Small intestine (tissue), 7 donors: ENCODE measurements around the gene WDR48. TPM values are rescaled to one million over a fixed set of nuclear protein-coding genes. Genes with fewer than 3 reads are reported as not detected.
"Not testable (repeated sequence)": the region's sequence is repeated elsewhere in the genome, so short reads cannot be mapped to it uniquely, and the experiment has no call there.

Experiments used
- DNase-seq, 2 donors: peaks; one replicate each; pipeline versions ENCODE4 v3.0.0 to v3.0.0-alpha.2; 2013
- FAIRE-seq: peaks from 2 replicates; lab custom pipeline; 2012; peaks lifted over from hg19 to GRCh38; lab: Jason Lieb, UNC
- H3K27ac ChIP-seq, 3 donors: one replicate each; pipeline ENCODE4 v1.5.1; 2013; ENCODE audit warnings: low read length in 2 of 3, mild to moderate bottlenecking in 2 of 3, control low read depth in 1 of 3, inconsistent platforms in 1 of 3, low read depth in 1 of 3, moderate library complexity in 1 of 3
- H3K27me3 ChIP-seq, 3 donors: one replicate each; pipeline ENCODE4 v1.6.1; 2013; ENCODE audit warnings: low read length in 3 of 3, inconsistent platforms in 1 of 3; ENCODE audit not compliant: control insufficient read depth in 3 of 3, insufficient read depth in 3 of 3
- H3K36me3 ChIP-seq, 3 donors: one replicate each; pipeline ENCODE4 v1.6.1; 2013; ENCODE audit warnings: low read length in 3 of 3, inconsistent platforms in 1 of 3, low read depth in 1 of 3, mild to moderate bottlenecking in 1 of 3, moderate library complexity in 1 of 3; ENCODE audit not compliant: control insufficient read depth in 3 of 3, insufficient read depth in 2 of 3
- H3K4me1 ChIP-seq, 3 donors: one replicate each; pipeline ENCODE4 v1.6.1; 2013; ENCODE audit warnings: low read length in 2 of 3, inconsistent platforms in 1 of 3, low read depth in 1 of 3, mild to moderate bottlenecking in 1 of 3, moderate library complexity in 1 of 3; ENCODE audit not compliant: control insufficient read depth in 3 of 3, insufficient read depth in 2 of 3
- H3K4me3 ChIP-seq, 3 donors: one replicate each; pipeline ENCODE4 v1.5.1; 2013; ENCODE audit warnings: low read length in 3 of 3, control low read depth in 1 of 3, inconsistent platforms in 1 of 3, low read depth in 1 of 3, mild to moderate bottlenecking in 1 of 3, moderate library complexity in 1 of 3
- H3K9me3 ChIP-seq, 2 donors: one replicate each; pipeline ENCODE4 v1.6.1; 2013; ENCODE audit warnings: low read depth in 1 of 2, low read length in 1 of 2; ENCODE audit not compliant: control insufficient read depth in 2 of 2, insufficient read depth in 1 of 2
- whole genome bisulfite sequencing, 3 donors: extraction: QIAGEN DNeasy Blood & Tissue Kit; methylation state at CpG; one replicate each; pipeline ENCODE4 v1.1.7; 2013; 5-methylcytosine and 5-hydroxymethylcytosine counted together
- polyA plus RNA-seq, 4 donors: library from polyadenylated mRNA; stranded (reverse) in 3 of 4; unstranded in 1 of 4; fragments of 200-250 nt in 3 of 4; fragments of 120-200 nt in 1 of 4; gene quantifications; one replicate each; pipeline versions ENCODE4 v1.2.1 to v1.2.3, GENCODE V29; 2013
- donor health status: healthy with polysubstance abuse.
- donor health status: control.
- donor health status: control.
- donor health status: Bipolar disorder and iron deficiency.
- donor health status: healthy.

The WDR48 gene
- polyA plus RNA-seq, 4 donors, result 15.7 to 42.3 (median 18.8) TPM

- H3K4me3 ChIP-seq, result no peak overlapping the region
- no peaks in the 10 kb centered on the region for H3K36me3 ChIP-seq
- FAIRE-seq (no peak), DNase-seq (peak; percentile 47 to 76)
- no peaks in the 10 kb centered on the region for H3K27me3 ChIP-seq
- peak overlapping the region in 2 of 3 donors; percentile 32 to 60 for H3K27ac ChIP-seq
- no peaks in the 10 kb centered on the region for H3K9me3 ChIP-seq
- H3K4me1 ChIP-seq, result peaks cover 2 to 12% (median 4%) of the 10 kb centered on the region in 3 donors
These were observed 1.8 kb upstream of the WDR48 start for GRCh38 chr3:39050029-39050428.

DNA sequence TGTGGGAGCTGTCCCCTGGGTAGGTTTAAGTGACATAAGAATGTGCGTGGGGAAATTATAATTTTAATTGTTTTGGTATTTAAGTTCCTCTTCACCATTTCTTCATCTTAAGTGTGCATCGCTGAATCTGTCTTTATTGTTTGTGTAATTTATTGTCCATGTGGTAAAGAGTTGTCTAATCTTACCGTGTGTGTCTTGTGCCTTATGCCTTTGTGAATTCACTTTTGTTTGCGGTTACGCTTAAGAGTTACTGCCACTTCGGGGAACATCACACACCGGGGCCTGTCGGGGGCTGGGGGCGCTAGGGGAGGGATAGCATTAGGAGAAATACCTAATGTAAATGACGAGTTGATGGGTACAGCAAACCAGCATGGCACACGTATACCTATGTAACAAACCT is 767 bp downstream of the WDR48 start:
- no peak for FAIRE-seq

DNA sequence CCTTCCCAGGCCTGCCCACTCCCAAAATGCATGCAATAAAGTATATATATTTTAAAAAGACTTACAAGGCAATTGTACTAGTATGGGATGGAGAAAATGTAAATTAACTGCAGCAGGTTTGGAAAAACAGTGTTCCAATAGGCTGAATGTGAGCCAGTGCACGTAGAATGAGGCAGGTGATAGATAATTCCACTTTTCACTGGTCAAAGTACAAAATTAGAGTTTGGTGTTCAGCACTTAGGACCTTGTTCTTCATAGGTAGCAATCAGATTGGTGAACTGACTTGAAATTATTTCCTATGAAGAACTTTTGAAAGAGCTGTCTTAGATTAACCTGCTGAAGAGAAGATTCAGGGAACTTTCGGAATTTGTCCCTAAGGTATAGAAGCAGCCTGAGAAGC is 1.9 kb downstream of the WDR48 start:
- Histone ChIP-seq H3K4me3 (no peak overlapping the region), H3K27ac (no peak overlapping the region), H3K4me1 (peaks cover 2 to 12% (median 4%) of the 10 kb centered on the region in 3 donors), H3K36me3 (no peaks in the 10 kb centered on the region), H3K27me3 (no peaks in the 10 kb centered on the region), H3K9me3 (no peaks in the 10 kb centered on the region)
- DNase-seq, result peak; percentile 43 to 51
- WGBS, 3 donors, result 19 to 65% (median 35%) methylated on average over 2 of the region's 2 CpGs
- FAIRE-seq, result no peak

More for the DNA sequence above, 767 bp downstream of the WDR48 start:
- Histone ChIP-seq H3K4me1 (peaks cover 2 to 12% (median 4%) of the 10 kb centered on the region in 3 donors), H3K9me3 (no peaks in the 10 kb centered on the region), H3K27ac (peak overlapping the region in 2 of 3 donors; percentile 83 to 94), H3K4me3 (peak overlapping the region; percentile 94 to 99 (median 95)), H3K36me3 (no peaks in the 10 kb centered on the region), H3K27me3 (no peaks in the 10 kb centered on the region)
- 0 to 2% (median 2%) methylated on average over 11 of the region's 11 CpGs for WGBS, 3 donors
- no peak for DNase-seq

- Histone ChIP-seq H3K36me3 (no peaks in the 10 kb centered on the region), H3K9me3 (peaks cover 0 to 4% of the 10 kb centered on the region in 2 donors), H3K27ac (no peak overlapping the region), H3K27me3 (no peaks in the 10 kb centered on the region), H3K4me1 (peaks cover 2 to 12% (median 4%) of the 10 kb centered on the region in 3 donors), H3K4me3 (no peak overlapping the region)
- no peak for FAIRE-seq
- 62 to 86% (median 80%) methylated on average over 3 of the region's 3 CpGs for WGBS, 3 donors
- DNase-seq, result no peak
These were observed 4.3 kb downstream of the WDR48 start for GRCh38 chr3:39056151-39056550.

GRCh38 chr3:39061228-39061627 is 9.4 kb downstream of the WDR48 start:
- not testable (repeated sequence) for H3K4me1 ChIP-seq, H3K9me3 ChIP-seq, H3K27ac ChIP-seq, FAIRE-seq, H3K27me3 ChIP-seq, H3K36me3 ChIP-seq, DNase-seq, H3K4me3 ChIP-seq
- 63 to 82% (median 80%) methylated on average over 2 of the region's 2 CpGs for WGBS, 3 donors

- 48 to 64% (median 48%) methylated on average over 1 of the region's 1 CpG for WGBS, 3 donors
- H3K36me3 ChIP-seq, result peaks cover 4 to 8% (median 4%) of the 10 kb centered on the region in 3 donors
- H3K27ac ChIP-seq, result no peak overlapping the region
- no peak overlapping the region for H3K4me3 ChIP-seq
- no peak for FAIRE-seq
- H3K9me3 ChIP-seq, result peaks cover 0 to 4% of the 10 kb centered on the region in 2 donors
- no peaks in the 10 kb centered on the region for H3K27me3 ChIP-seq
- DNase-seq, result peak; percentile 25 to 26
- peaks cover 0 to 5% (median 0%) of the 10 kb centered on the region in 3 donors for H3K4me1 ChIP-seq
These were observed 10.4 kb downstream of the WDR48 start for GRCh38 chr3:39062180-39062579.

DNA sequence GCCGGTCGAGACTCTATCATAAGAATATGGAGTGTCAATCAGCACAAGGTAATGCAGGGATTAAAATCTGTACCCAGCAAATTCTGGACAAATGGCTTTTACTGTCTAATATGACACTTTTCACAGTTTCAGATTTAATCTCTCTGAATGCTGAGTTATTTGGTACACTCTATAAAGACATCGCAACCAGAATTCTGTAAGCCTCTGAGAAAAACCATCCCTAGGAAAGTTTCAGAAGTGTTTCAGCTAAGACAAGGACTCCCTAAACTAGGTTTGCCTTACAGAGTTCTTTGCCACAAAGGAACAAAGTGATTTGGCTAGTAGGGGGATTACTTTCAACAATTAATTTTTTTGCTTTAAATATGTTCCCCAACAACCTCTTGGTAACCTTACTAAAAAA is 11.3 kb downstream of the WDR48 start:
- Histone ChIP-seq H3K36me3 (peaks cover 4 to 11% (median 4%) of the 10 kb centered on the region in 3 donors), H3K27me3 (no peaks in the 10 kb centered on the region), H3K4me3 (no peak overlapping the region), H3K27ac (no peak overlapping the region), H3K9me3 (peaks cover 0 to 4% of the 10 kb centered on the region in 2 donors), H3K4me1 (peaks cover 0 to 5% (median 0%) of the 10 kb centered on the region in 3 donors)
- WGBS, 3 donors, result 83 to 93% (median 91%) methylated on average over 3 of the region's 3 CpGs
- no peak for FAIRE-seq
- DNase-seq, result no peak

DNA sequence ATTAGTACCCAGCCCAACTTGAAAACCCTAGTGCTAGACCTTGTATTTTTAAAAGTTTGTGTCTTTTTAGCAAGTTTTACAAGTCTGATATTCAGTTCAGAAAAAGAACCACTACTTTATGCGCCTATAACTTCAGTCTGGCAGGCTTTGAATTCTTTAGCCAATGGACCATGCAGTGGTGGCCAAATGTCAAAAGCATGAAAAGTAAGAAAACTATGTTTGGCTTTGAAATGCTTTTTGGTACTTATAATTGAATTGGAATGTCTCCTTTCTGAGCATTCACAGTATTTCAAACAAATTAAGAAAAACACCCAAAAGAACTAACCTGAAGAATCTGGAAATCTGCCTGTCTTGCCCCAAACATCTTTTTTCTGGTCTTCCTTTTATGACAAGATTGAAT is 12.8 kb downstream of the WDR48 start:
- H3K9me3 ChIP-seq, result peaks cover 0 to 4% of the 10 kb centered on the region in 2 donors
- peaks cover 4 to 11% (median 8%) of the 10 kb centered on the region in 3 donors for H3K36me3 ChIP-seq
- H3K27ac ChIP-seq, result no peak overlapping the region
- H3K4me3 ChIP-seq, result no peak overlapping the region
- no peaks in the 10 kb centered on the region for H3K27me3 ChIP-seq
- H3K4me1 ChIP-seq, result peaks cover 0 to 5% (median 0%) of the 10 kb centered on the region in 3 donors
- no peak for DNase-seq
- WGBS, 3 donors, result 90 to 100% (median 94%) methylated on average over 1 of the region's 1 CpG
- FAIRE-seq, result no peak

GRCh38 chr3:39065197-39065596 is 13.4 kb downstream of the WDR48 start:
- Histone ChIP-seq H3K4me1 (peaks cover 0 to 5% (median 0%) of the 10 kb centered on the region in 3 donors), H3K27ac (no peak overlapping the region), H3K4me3 (no peak overlapping the region), H3K9me3 (peaks cover 0 to 4% of the 10 kb centered on the region in 2 donors), H3K36me3 (peaks cover 4 to 11% (median 8%) of the 10 kb centered on the region in 3 donors), H3K27me3 (no peaks in the 10 kb centered on the region)
- peak; percentile 30 for DNase-seq
- 18 to 30% (median 21%) methylated on average over 1 of the region's 1 CpG for WGBS, 3 donors
- FAIRE-seq, result no peak
